IgD-negative memory B cell (primary cell): ENCODE measurements around the gene DLG2. TPM values are rescaled to one million over a fixed set of nuclear protein-coding genes. Genes with fewer than 3 reads are reported as not detected.
"Not testable (repeated sequence)": the region's sequence is repeated elsewhere in the genome, so short reads cannot be mapped to it uniquely, and the experiment has no call there.

Experiments
- H3K27ac Mint-ChIP-seq, 3 donors: one replicate each; pipeline ENCODE4 v1.8.0; 2020 to 2022; ENCODE audit warnings: mild to moderate bottlenecking in 3 of 3, mixed read lengths in 3 of 3, moderate library complexity in 1 of 3
- H3K27me3 Mint-ChIP-seq: one replicate; pipeline ENCODE4 v1.8.0; 2021; ENCODE audit warnings: mixed read lengths
- H3K36me3 Mint-ChIP-seq: one replicate; pipeline ENCODE4 v1.8.0; 2020; ENCODE audit warnings: mild to moderate bottlenecking, mixed read lengths
- H3K4me1 Mint-ChIP-seq, 3 donors: one replicate each; pipeline ENCODE4 v1.8.0; 2020 to 2022; ENCODE audit warnings: mixed read lengths in 3 of 3, mild to moderate bottlenecking in 1 of 3
- H3K4me3 Mint-ChIP-seq, 4 donors: one replicate each; pipeline ENCODE4 v1.8.0; 2020 to 2022; ENCODE audit warnings: mild to moderate bottlenecking in 4 of 4, mixed read lengths in 4 of 4, moderate library complexity in 3 of 4
- H3K9me3 Mint-ChIP-seq, 3 donors: one replicate each; pipeline ENCODE4 v1.8.0; 2020 to 2021; ENCODE audit warnings: mixed read lengths in 3 of 3, mild to moderate bottlenecking in 1 of 3
- polyA plus RNA-seq: library from polyadenylated mRNA; unstranded; fragments of 300-500 nt; fragmentation: Illumina TruSeq; gene quantifications from one replicate; pipeline ENCODE4 v1.2.3, GENCODE V29; 2021

Gene DLG2
- polyA plus RNA-seq, 1 donor from 2014 or later = 2.0 TPM

DNA sequence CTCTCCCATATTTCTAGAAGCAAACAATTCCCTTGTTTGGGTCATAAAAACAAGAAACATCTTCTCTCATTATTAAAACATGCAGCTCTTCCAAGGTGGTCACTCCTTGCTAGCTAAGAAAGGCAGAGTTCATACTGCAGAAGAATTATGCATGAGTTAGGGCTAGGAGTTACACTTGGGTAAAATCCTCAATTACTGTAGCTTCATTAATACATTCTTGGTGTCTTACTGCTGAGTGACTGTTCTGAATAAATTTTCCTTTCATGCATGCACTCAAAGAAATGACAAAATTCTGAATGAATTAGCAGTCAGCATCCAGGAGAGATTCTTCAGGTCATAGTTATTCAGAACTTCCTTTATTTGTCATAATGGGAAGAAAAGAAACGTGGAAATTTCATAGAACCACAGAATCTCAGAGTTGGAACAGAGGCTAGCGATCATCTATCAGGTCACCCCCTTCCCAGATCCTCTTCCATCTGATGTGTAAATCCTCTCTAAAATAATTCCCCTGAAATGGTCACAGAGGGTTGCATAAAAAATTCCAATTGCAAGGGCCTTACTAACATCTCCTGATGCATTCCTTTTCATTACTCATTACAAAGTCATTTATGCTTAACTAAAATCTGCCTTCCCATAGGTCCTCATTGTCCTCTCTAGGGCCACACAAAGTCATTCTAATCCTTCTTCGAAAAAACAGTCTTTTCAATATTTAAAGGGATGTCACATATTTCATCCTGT is 771.5 kb downstream of the DLG2 start:
- H3K36me3 Mint-ChIP-seq = peaks cover 2% of the 10 kb centered on the region
- no peaks in the 10 kb centered on the region for H3K27me3 Mint-ChIP-seq
- peaks cover 0 to 2% (median 0%) of the 10 kb centered on the region in 3 donors for H3K9me3 Mint-ChIP-seq
- H3K4me1 Mint-ChIP-seq = peaks cover 2 to 13% (median 8%) of the 10 kb centered on the region in 3 donors
- H3K4me3 Mint-ChIP-seq = no peak overlapping the region
- no peak overlapping the region for H3K27ac Mint-ChIP-seq

DNA sequence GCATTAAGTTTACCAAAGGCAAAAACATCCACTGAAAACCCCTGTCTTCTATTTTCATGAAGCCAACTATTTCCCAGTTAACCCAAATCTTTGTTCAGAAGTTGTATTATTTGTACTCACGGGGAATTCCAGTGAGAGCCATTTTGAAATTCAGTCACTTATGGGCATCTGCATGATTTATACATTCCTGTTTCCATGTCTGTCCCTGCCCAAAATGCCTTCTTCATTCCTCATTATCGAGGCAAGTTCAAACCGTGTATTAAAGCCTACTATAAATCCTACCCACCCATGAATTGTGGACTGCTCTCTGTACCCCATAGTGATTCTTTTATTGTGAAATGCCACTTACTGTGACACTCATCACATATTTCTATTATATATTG is 772.7 kb downstream of the DLG2 start:
- H3K27ac Mint-ChIP-seq = no peak overlapping the region

DNA sequence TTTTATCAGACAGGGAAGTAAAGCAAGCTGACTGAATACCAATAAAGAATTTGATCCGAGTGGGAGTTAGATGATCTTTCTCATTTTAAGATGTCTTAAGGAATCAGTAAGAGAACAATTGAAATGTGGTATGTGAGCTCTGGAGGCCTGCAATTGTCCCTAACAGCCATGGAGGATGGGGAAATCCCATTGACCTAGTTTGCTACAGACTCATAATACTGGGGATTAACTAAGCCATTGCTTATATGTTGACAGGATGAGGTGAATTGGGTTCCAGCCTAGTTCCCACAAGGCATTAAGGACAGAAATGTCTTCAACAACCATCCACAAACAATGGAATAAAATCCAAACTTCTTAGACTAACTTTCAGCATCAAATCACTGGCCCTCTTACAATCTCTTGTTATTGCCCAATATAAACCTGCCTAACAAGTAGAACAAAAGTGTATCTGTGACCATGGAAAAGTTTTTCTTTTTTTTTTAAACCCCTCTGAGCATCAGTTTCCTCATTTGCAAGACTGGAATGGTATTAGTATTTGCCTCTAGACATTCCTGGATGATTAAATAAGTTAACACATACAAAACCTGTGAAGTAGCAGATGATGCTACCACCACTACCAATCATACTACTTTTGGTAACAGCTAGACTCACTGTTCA is 773.2 kb downstream of the DLG2 start:
- no peak overlapping the region for H3K4me3 Mint-ChIP-seq
- no peak overlapping the region for H3K27ac Mint-ChIP-seq
- no peaks in the 10 kb centered on the region for H3K27me3 Mint-ChIP-seq
- H3K9me3 Mint-ChIP-seq = peaks cover 0 to 2% (median 0%) of the 10 kb centered on the region in 3 donors
- peaks cover 2% of the 10 kb centered on the region for H3K36me3 Mint-ChIP-seq
- peaks cover 2 to 13% (median 8%) of the 10 kb centered on the region in 3 donors for H3K4me1 Mint-ChIP-seq

More for the DNA sequence above, 772.7 kb downstream of the DLG2 start:
- H3K4me1 Mint-ChIP-seq = peaks cover 2 to 13% (median 8%) of the 10 kb centered on the region in 3 donors
- H3K4me3 Mint-ChIP-seq = no peak overlapping the region
- no peaks in the 10 kb centered on the region for H3K27me3 Mint-ChIP-seq
- peaks cover 0 to 2% (median 0%) of the 10 kb centered on the region in 3 donors for H3K9me3 Mint-ChIP-seq
- peaks cover 2% of the 10 kb centered on the region for H3K36me3 Mint-ChIP-seq

DNA sequence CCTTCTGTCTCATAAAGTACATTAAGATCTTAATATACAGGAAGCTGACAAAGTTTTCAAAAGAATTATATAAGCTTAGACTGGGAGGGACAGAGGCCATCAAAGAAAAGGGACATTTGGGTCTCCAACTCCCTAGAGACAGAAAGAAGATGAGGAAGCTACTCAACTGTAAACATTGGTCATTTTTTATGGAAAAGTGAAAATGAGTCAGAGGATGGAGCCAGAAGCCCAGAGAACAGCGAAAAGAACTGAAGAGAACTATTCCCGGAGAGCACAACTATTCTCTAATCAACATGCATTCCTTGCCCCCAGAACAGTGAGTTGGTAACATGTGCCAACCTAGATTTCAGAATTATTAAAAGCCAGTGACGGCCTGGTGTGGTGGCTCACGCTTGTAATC is 779.3 kb downstream of the DLG2 start:
- H3K27me3 Mint-ChIP-seq = no peaks in the 10 kb centered on the region
- no peak overlapping the region for H3K27ac Mint-ChIP-seq
- no peak overlapping the region for H3K4me3 Mint-ChIP-seq
- no peaks in the 10 kb centered on the region for H3K4me1 Mint-ChIP-seq
- H3K9me3 Mint-ChIP-seq = peaks cover 0 to 2% (median 0%) of the 10 kb centered on the region in 3 donors
- H3K36me3 Mint-ChIP-seq = no peaks in the 10 kb centered on the region

DNA sequence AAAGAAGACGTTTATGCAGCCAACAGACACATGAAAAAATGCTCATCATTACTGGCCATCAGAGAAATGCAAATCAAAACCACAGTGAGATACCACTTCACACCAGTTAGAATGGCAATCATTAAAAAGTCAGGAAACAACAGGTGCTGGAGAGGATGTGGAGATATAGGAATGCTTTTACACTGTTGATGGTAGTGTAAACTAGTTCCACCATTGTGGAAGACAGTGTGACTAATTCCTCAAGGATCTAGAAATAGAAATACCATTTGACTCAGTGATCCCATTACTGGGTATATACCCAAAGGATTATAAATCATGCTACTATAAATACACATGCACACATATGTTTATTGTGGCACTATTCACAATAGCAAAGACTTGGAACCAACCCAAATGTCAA is 786.9 kb downstream of the DLG2 start:
- H3K9me3 Mint-ChIP-seq, H3K4me1 Mint-ChIP-seq, H3K27ac Mint-ChIP-seq, H3K36me3 Mint-ChIP-seq, H3K27me3 Mint-ChIP-seq, H3K4me3 Mint-ChIP-seq: not testable (repeated sequence)

DNA sequence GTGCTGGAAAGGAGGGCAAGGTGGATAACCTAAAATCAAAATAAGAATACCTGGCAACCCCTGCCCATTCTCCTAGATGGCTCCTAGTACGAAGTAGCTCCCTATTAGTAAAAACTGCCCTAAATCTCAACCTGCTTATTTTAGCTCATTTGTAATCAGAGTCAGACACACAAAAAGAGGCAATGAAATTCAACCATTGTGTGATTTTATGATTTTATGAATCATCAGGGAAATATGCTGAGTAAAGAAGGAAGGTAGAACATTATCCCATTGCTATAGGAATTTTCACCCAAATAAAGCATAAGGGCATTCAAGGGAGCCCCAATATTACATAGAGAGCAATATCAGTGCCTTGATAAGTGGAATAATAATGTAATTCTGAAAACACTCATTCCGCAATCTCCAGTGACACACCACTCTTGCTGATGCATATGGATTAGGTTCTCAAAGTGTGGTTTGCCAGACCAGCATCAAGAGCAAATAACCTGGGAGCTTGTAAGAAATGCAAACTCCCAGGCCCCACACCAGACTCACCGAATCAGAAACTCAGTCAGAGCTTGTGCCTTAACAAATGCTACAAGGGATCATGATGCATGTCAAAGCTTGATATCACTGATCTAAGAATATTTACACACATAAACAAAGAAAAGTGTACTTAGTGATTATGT is 789.6 kb downstream of the DLG2 start:
- Mint-ChIP-seq H3K4me3 (no peak overlapping the region), H3K4me1 (no peaks in the 10 kb centered on the region), H3K27me3 (no peaks in the 10 kb centered on the region), H3K27ac (no peak overlapping the region), H3K9me3 (peaks cover 0 to 2% (median 1%) of the 10 kb centered on the region in 3 donors), H3K36me3 (no peaks in the 10 kb centered on the region)

DNA sequence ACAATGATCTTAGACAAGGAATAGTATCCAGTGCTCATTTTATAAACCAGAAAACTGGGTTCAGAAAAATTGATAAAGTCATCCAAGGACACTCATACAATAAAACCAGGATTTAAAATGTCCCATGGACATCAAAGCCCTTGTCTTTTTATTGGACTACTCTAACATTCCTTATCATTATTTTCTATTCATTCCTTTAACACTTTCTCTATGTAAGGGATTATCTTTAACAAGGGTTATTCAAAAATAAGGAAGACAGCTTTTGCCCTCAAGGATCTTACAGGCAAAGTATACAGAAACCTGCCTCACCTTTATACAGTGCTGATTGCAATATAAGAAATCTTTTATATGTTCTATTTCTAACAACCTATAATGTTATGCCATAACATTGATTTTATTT is 790.8 kb downstream of the DLG2 start:
- Mint-ChIP-seq H3K9me3 (peaks cover 0 to 2% (median 1%) of the 10 kb centered on the region in 3 donors), H3K27me3 (no peaks in the 10 kb centered on the region), H3K4me3 (no peak overlapping the region), H3K4me1 (no peaks in the 10 kb centered on the region), H3K27ac (no peak overlapping the region), H3K36me3 (no peaks in the 10 kb centered on the region)

DNA sequence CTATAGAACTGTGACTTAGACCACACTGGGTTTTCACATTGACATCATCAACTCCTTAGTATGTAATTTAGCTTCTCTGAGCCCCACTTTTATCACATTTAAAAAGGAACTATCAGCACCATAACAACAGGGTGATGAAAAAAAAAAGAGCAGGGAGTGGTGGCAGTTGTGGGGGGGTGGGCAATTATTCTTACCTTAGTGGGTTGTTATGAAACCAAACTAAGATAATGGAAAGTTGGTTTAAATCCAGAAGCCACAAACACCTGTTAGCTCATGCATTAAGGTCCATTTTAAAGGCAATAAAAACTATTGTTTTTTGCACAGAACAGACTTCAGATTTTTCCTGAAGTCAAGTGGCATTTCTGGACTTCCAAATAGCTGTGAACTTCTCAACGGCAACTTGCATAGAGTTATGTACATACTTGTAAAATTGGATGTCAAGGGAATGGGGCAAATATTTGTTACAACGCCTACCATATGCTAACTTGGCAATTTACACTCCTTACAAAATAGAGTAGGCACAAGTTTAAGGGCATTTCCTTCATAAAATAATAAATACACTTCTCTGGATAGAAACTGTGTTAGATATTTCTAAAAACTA is 793.6 kb downstream of the DLG2 start:
- no peak overlapping the region for H3K27ac Mint-ChIP-seq
- peaks cover 0 to 1% (median 0%) of the 10 kb centered on the region in 3 donors for H3K9me3 Mint-ChIP-seq
- H3K36me3 Mint-ChIP-seq = no peaks in the 10 kb centered on the region
- H3K4me1 Mint-ChIP-seq = peaks cover 5 to 8% (median 6%) of the 10 kb centered on the region in 3 donors
- no peak overlapping the region for H3K4me3 Mint-ChIP-seq
- no peaks in the 10 kb centered on the region for H3K27me3 Mint-ChIP-seq

DNA sequence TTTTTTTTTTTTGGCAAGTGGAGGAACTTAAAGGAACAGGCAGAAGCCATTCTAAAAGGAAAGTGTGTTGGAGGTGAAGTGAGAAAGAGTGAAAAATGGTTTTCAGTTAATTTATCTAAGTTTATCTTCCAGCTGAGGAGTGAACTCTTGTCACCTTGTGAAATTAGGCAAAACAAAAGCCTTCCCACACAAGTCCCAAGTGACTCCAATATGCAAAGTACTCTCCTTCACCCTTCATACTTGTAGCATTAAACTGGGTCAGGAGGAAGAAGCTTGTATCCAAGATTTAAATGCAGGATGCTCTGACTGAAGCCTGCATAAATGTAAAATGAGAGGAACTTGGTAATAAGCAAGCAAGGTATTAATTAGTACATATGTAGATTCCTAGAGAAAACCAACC is 796.8 kb downstream of the DLG2 start:
- Mint-ChIP-seq H3K4me1 (peaks cover 5 to 8% (median 6%) of the 10 kb centered on the region in 3 donors), H3K9me3 (peaks cover 0 to 1% (median 0%) of the 10 kb centered on the region in 3 donors), H3K27me3 (no peaks in the 10 kb centered on the region), H3K27ac (no peak overlapping the region), H3K36me3 (no peaks in the 10 kb centered on the region), H3K4me3 (no peak overlapping the region)

DNA sequence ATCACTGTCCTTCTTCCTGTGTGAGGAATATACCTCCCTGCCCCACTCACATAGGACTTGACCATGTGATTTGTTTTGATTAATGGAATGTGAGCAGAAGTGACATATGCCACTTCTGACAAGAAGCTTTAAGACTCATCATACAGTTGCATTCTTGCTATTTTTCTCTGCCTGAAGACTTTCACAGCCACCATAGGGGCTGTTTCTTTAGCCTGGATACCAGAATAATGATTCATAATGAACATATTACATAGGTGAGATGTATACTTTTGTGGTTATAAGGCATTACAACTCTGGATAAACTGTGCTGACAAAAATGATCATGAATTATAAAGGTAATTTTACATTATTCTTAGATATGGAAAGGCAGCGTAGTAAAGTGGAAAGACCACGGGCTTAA is 798.0 kb downstream of the DLG2 start:
- Mint-ChIP-seq H3K27ac (no peak overlapping the region), H3K27me3 (no peaks in the 10 kb centered on the region), H3K9me3 (peaks cover 0 to 1% (median 0%) of the 10 kb centered on the region in 3 donors), H3K4me3 (no peak overlapping the region), H3K4me1 (peaks cover 5 to 8% (median 6%) of the 10 kb centered on the region in 3 donors), H3K36me3 (no peaks in the 10 kb centered on the region)

DNA sequence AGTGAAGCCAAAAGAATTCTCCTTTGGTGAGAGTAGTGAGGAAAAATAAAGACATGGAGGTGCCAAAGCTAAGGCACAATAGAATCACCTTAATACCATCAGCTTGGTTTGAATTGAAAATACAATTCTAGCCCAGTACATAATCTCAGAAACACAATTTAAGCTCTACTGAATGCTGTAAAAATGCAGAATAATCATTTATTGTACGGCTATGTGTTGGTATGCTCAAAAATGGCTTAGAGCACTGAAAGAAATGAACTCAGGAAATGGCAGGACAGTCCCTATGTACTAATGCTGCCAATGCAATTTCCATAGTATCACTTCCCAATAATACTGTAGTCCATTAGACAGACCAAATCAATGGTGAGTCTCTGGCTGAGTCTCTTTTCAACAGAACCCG is 798.5 kb downstream of the DLG2 start:
- H3K9me3 Mint-ChIP-seq = peaks cover 0 to 1% (median 0%) of the 10 kb centered on the region in 3 donors
- no peaks in the 10 kb centered on the region for H3K36me3 Mint-ChIP-seq
- no peaks in the 10 kb centered on the region for H3K27me3 Mint-ChIP-seq
- H3K4me1 Mint-ChIP-seq = peaks cover 5 to 8% (median 6%) of the 10 kb centered on the region in 3 donors
- H3K4me3 Mint-ChIP-seq = no peak overlapping the region
- no peak overlapping the region for H3K27ac Mint-ChIP-seq

DNA sequence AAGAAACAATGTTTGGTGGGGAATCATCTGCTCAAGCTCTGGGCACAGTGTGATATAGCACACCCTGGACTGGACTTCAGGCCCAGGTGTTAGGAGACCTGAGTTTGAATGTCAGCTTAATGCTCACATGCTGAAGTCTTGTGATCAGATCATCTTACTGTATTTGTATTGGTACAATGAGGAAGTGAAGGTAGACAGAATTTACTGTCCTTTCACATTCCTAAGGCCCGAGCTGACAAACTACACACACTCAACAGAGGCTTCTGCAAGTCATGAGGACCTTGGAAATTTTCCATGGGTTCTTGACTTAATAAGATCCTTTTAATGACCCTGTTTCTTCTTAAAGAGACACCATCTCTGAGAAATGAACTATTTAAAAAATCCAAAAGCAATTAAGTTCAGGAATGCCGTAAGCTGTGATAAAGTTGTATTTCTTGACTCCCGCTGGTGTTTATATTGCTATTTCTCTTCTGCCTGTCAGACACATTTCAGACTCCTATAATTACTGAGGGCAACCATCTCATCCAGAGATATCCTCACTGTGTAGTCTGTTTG is 802.0 kb downstream of the DLG2 start:
- Mint-ChIP-seq H3K4me1 (peaks cover 1 to 2% (median 1%) of the 10 kb centered on the region in 3 donors), H3K36me3 (no peaks in the 10 kb centered on the region), H3K27ac (no peak overlapping the region), H3K27me3 (peaks cover 2% of the 10 kb centered on the region), H3K9me3 (no peaks in the 10 kb centered on the region), H3K4me3 (no peak overlapping the region)

DNA sequence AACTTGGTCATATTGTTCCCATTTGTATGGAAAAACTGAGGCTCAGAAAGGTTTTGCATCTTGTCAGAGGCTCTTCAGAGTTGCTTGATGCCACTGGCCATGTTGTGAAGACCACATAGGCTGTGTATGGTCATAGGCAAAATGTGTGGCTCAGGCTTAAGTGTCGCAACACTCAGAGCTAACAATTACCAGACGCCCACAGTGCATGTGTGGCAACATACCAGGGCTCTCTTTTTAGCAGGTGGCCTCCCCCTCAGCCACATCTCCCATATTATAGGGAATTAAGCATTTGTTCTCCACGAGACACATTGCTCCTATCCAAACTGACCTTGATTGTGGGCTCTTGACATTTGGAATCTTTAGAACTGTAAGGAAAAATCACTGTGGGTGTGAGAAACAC is 802.5 kb downstream of the DLG2 start:
- no peaks in the 10 kb centered on the region for H3K4me1 Mint-ChIP-seq
- H3K4me3 Mint-ChIP-seq = no peak overlapping the region
- no peak overlapping the region for H3K27ac Mint-ChIP-seq
- H3K27me3 Mint-ChIP-seq = peaks cover 2% of the 10 kb centered on the region
- H3K9me3 Mint-ChIP-seq = no peaks in the 10 kb centered on the region
- no peaks in the 10 kb centered on the region for H3K36me3 Mint-ChIP-seq

DNA sequence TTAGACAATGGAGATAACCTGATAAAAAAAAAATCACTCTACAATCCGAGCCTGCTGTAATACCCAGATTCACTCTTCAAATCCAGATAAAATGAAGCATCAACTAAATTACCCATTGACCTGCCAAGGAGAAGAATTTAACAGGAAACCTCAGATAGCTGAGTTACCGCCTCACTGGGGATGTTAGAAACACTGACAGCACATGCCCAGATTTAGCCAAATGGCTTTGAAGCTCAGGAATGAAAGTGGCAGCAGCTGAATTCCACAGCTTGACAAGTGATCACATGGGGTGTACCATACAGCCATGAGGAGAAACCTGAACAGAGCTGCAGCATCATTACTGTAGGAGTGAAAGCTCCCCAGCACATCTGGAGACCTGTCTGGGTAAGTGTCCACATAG is 807.6 kb downstream of the DLG2 start:
- Mint-ChIP-seq H3K27me3 (peaks cover 2% of the 10 kb centered on the region), H3K9me3 (no peaks in the 10 kb centered on the region), H3K36me3 (no peaks in the 10 kb centered on the region), H3K27ac (no peak overlapping the region), H3K4me3 (no peak overlapping the region), H3K4me1 (peaks cover 0 to 2% (median 1%) of the 10 kb centered on the region in 3 donors)

DNA sequence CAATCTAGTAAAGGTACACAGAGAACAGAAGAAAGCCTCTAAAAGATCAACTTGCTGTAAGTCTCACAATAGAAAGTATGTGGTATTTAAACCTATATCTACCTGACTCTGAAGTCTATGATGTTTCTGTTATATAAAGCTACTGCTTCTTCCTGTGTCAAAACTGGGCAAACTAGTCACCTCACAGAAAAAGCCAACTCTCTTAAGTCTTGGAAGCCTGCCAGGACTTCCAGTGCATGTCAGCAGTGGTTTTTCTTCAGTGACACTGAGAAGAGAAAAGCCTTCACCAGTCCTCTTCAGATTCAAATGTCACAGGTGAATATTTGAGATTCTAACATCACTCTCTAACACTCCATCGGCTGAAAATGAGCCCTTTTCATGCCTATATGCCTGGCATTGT is 808.0 kb downstream of the DLG2 start:
- Mint-ChIP-seq H3K36me3 (no peaks in the 10 kb centered on the region), H3K27ac (peak overlapping the region in 1 of 3 donors; percentile 47), H3K4me3 (no peak overlapping the region), H3K9me3 (no peaks in the 10 kb centered on the region), H3K4me1 (peaks cover 0 to 2% (median 1%) of the 10 kb centered on the region in 3 donors), H3K27me3 (peaks cover 2% of the 10 kb centered on the region)
